K562 (cell line): ENCODE results near the gene CCDC185. TPM values are rescaled to one million over a fixed set of nuclear protein-coding genes. Genes with fewer than 3 reads are reported as not detected.
A peak's percentile ranks its signal among the peaks of the same experiment; 100 is the strongest.

ENCODE experiments used
- ATAC-seq: fragments of 200-7000 bp; cut with Tn5 transposase; 3 replicates; pipeline ENCODE4 v1.9.1; 2020; ENCODE audit warnings: moderate library complexity
- BruUV-seq: library from RNA; stranded (reverse); fragments of 400-500 nt; replicated peaks from 2 replicates; lab custom pipeline; 2021; lab: Mats Ljungman, UMichigan
- CTCF ChIA-PET: fragments of 300-600 bp; formaldehyde crosslinking; extraction: SDS; loops from one replicate; lab custom pipeline; 2021; ENCODE audit warnings: low intra/inter-chr PET ratio; lab: Yijun Ruan, JAX
- POLR2A ChIA-PET: fragments of 300-600, 350-650 bp; sonication (Branson Sonifier 250); formaldehyde crosslinking; extraction: SDS; loops from one replicate; lab custom pipeline; 2021; ENCODE audit warnings: antibody characterized with exemption, inconsistent platforms; lab: Yijun Ruan, JAX
- DNase-seq, 4 experiments: peaks; one replicate each; pipeline versions ENCODE4 v3.0.0 to v3.0.0-alpha.2; 2011 to 2018; ENCODE audit warnings: low spot score in 3 of 4, mixed read lengths in 3 of 4; ENCODE audit errors: extremely low read depth in 1 of 4
- FAIRE-seq: peaks from 2 replicates; lab custom pipeline; 2011; peaks lifted over from hg19 to GRCh38; lab: Jason Lieb, UNC
- H2AFZ ChIP-seq: 2 replicates; pipeline ENCODE4 v1.6.0; 2011; ENCODE audit warnings: low read depth, low read length, control low read depth, inconsistent platforms
- H3K27ac ChIP-seq: fragments of 200-600 bp; 3 replicates; pipeline ENCODE4 v1.8.0; 2011; ENCODE audit warnings: low read depth, mild to moderate bottlenecking, control low read depth, inconsistent platforms, low read length, moderate library complexity, mixed read lengths; ENCODE audit errors: extremely low read depth
- H3K27me3 ChIP-seq, 2 experiments: fragments of 300-600 bp in 1 of 2; 2 replicates in 1 of 2; 3 replicates in 1 of 2; pipeline versions ENCODE4 v1.6.0 to v1.8.0; 2011; ENCODE audit warnings: inconsistent platforms in 2 of 2, low read length in 2 of 2, mild to moderate bottlenecking in 1 of 2, mixed read lengths in 1 of 2, moderate library complexity in 1 of 2; ENCODE audit not compliant: control insufficient read depth in 2 of 2, insufficient read depth in 2 of 2
- H3K36me3 ChIP-seq: fragments of 300-600 bp; 3 replicates; pipeline ENCODE4 v1.8.0; 2011; ENCODE audit warnings: mild to moderate bottlenecking, low read length, inconsistent platforms; ENCODE audit not compliant: control insufficient read depth, insufficient read depth
- H3K4me1 ChIP-seq, 2 experiments: fragments of 200-600 bp in 1 of 2; replicated peaks in 1 of 2; 2 replicates in 1 of 2; 3 replicates in 1 of 2; pipeline versions ENCODE4 v1.5.1 to v1.8.0; 2011; ENCODE audit warnings: inconsistent platforms in 2 of 2, low read length in 2 of 2, mild to moderate bottlenecking in 1 of 2, mixed read lengths in 1 of 2, moderate library complexity in 1 of 2; ENCODE audit not compliant: control insufficient read depth in 2 of 2, insufficient read depth in 2 of 2
- H3K4me2 ChIP-seq: 2 replicates; pipeline ENCODE4 v1.6.1; 2011; ENCODE audit warnings: low read length, control low read depth, inconsistent platforms, mixed read lengths; ENCODE audit not compliant: insufficient read depth
- H3K4me3 ChIP-seq: fragments of 200-600 bp; sonication (generic), shearing (Covaris generic); 2 replicates; pipeline ENCODE4 v1.5.1; 2016; ENCODE audit warnings: control low read depth, inconsistent platforms
- H3K79me2 ChIP-seq: fragments of 200-600 bp; 3 replicates; pipeline ENCODE4 v1.8.0; 2011; ENCODE audit warnings: low read length, inconsistent platforms; ENCODE audit not compliant: control insufficient read depth, insufficient read depth
- H3K9ac ChIP-seq, 2 experiments: 2 replicates each; pipeline versions ENCODE4 v1.6.0 to v1.6.1; 2011; ENCODE audit warnings: low read depth in 2 of 2, low read length in 2 of 2, control low read depth in 1 of 2, inconsistent platforms in 1 of 2, mild to moderate bottlenecking in 1 of 2, mixed read lengths in 1 of 2; ENCODE audit not compliant: insufficient read depth in 1 of 2
- H3K9me1 ChIP-seq: one replicate; pipeline ENCODE4 v1.6.0; 2011; ENCODE audit warnings: inconsistent platforms, mild to moderate bottlenecking, low read length, moderate library complexity; ENCODE audit not compliant: control insufficient read depth, insufficient read depth
- H3K9me3 ChIP-seq: replicated peaks from 2 replicates; pipeline ENCODE4 v1.5.1; 2011; ENCODE audit warnings: low read depth, low read length, inconsistent platforms; ENCODE audit not compliant: control insufficient read depth, insufficient read depth
- H4K20me1 ChIP-seq: replicated peaks from 2 replicates; pipeline ENCODE4 v1.6.1; 2011; ENCODE audit warnings: low read length, inconsistent platforms, mixed read lengths; ENCODE audit not compliant: control insufficient read depth, insufficient read depth
- CHCHD3 ChIP-seq: fragments of 250-450 bp; sonication (Bioruptor Pico); IDR thresholded peaks from 2 replicates; pipeline ENCODE4 v2.1.2; 2022; ENCODE audit warnings: mild to moderate bottlenecking
- COPS2 ChIP-seq: fragments of 450-650 bp; conservative IDR thresholded peaks from 2 replicates; pipeline ENCODE4 v1.6.1; 2016; ENCODE audit warnings: mild to moderate bottlenecking, moderate library complexity
- FOXM1 ChIP-seq, 2 experiments: fragments of 450-650 bp in 1 of 2; sonication (generic) in 1 of 2; formaldehyde crosslinking in 1 of 2; IDR thresholded peaks; 2 replicates each; pipeline versions ENCODE4 v1.6.1 to v1.9.0; 2017 to 2022; ENCODE audit warnings: low read depth in 2 of 2, mild to moderate bottlenecking in 2 of 2, missing genetic modification reagents in 1 of 2, moderate library complexity in 1 of 2
- KLF1 ChIP-seq: fragments of 450-650 bp; IDR thresholded peaks from 2 replicates; pipeline ENCODE4 v1.6.1; 2016; ENCODE audit warnings: missing genetic modification characterization, missing compliant biosample characterization
- MEIS2 ChIP-seq: fragments of 450-650 bp; IDR thresholded peaks from 2 replicates; pipeline ENCODE4 v1.6.1; 2014; ENCODE audit warnings: mild to moderate bottlenecking; ENCODE audit not compliant: partially characterized antibody
- SMAD3 ChIP-seq: fragments of 450-650 bp; formaldehyde crosslinking; conservative IDR thresholded peaks from 2 replicates; pipeline ENCODE4 v1.4.0; 2020; ENCODE audit warnings: mild to moderate bottlenecking
- TAF9B ChIP-seq: fragments of 450-650 bp; IDR thresholded peaks from 2 replicates; pipeline ENCODE4 v1.6.1; 2018; ENCODE audit warnings: mild to moderate bottlenecking; ENCODE audit not compliant: partially characterized antibody
- ZNF23 ChIP-seq: fragments of 250-450 bp; sonication (Bioruptor Pico); IDR thresholded peaks from 2 replicates; pipeline ENCODE4 v1.4.0; 2020; ENCODE audit warnings: mild to moderate bottlenecking
- ZNF717 ChIP-seq: fragments of 250-450 bp; sonication (Bioruptor Pico); IDR thresholded peaks from 2 replicates; pipeline ENCODE4 v1.5.0; 2021
- WGBS: fragments of 100-300 bp; shearing (Covaris generic); methylation state at CpG from one replicate; pipeline ENCODE4 v1.1.6; 2016; ENCODE audit warnings: low coverage, mixed read lengths; ENCODE audit not compliant: insufficient coverage; ENCODE audit errors: missing lambda C conversion rate; 5-methylcytosine and 5-hydroxymethylcytosine counted together
- in situ Hi-C: fragments of 300-500 bp; cut with MboI; formaldehyde crosslinking; loops from 4 replicates; pipeline ENCODE4 v1.15.0; 2018; ENCODE audit warnings: inconsistent platforms, mixed read lengths
- intact Hi-C: fragments of 100-400 bp; cut with micrococcal nuclease; formaldehyde crosslinking; loops from 2 replicates; pipeline ENCODE4 v1.14.2; 2022
- polyA plus RNA-seq, 8 experiments: library from polyadenylated mRNA; depleted of rRNA in 4 of 8; stranded (reverse) in 5 of 8; unstranded in 3 of 8; fragments of >200 nt; fragmentation: Nextera tagmentation in 2 of 8; fragmentation: Illumina TruSeq in 1 of 8; extraction: Ambion mirVana in 2 of 8; extraction: Trizol in 1 of 8; gene quantifications; 2 replicates each; pipeline versions ENCODE4 v1.2.1 to v1.2.3, GENCODE V29; 2011 to 2014; ENCODE audit warnings: inconsistent platforms in 1 of 8, missing spikeins in 1 of 8
- total RNA-seq, 7 experiments: library from RNA; depleted of rRNA in 6 of 7; stranded (reverse); fragments of >200 nt in 6 of 7; fragmentation: Illumina TruSeq in 2 of 7; extraction: Trizol in 2 of 7; gene quantifications; 2 replicates each; pipeline versions ENCODE4 v1.2.1 to v1.2.3, GENCODE V29; 2011 to 2021; ENCODE audit warnings: low replicate concordance in 1 of 7
- TF ChIP-seq, protein P1 (sequence below): fragments of 250-450 bp; sonication (Bioruptor Pico); IDR thresholded peaks from 2 replicates; pipeline ENCODE4 v1.9.0; 2021; ENCODE audit warnings: mild to moderate bottlenecking
- TF ChIP-seq, protein P2 (sequence below), 3 experiments: fragments of 200-800 bp in 1 of 3; fragments of 250-450 bp in 1 of 3; fragments of 450-650 bp in 1 of 3; sonication (Bioruptor Pico) in 1 of 3; sonication (Bioruptor generic) in 1 of 3; formaldehyde crosslinking in 1 of 3; IDR thresholded peaks; 2 replicates each; pipeline versions ENCODE4 v1.6.1 to v1.8.0; 2016 to 2022; ENCODE audit warnings: mild to moderate bottlenecking in 2 of 3, missing genetic modification characterization in 2 of 3, missing compliant biosample characterization in 1 of 3, moderate library complexity in 1 of 3
- TF ChIP-seq, protein P3 (sequence below): sonication (generic); formaldehyde crosslinking; IDR thresholded peaks from 2 replicates; pipeline ENCODE4 v1.8.0; 2022; ENCODE audit warnings: missing genetic modification reagents, mild to moderate bottlenecking, borderline replicate concordance
- TF ChIP-seq, protein P4 (sequence below): fragments of 450-650 bp; conservative IDR thresholded peaks from 2 replicates; pipeline ENCODE4 v1.6.1; 2016; ENCODE audit warnings: missing genetic modification characterization, low read depth, mild to moderate bottlenecking, control low read depth, missing compliant biosample characterization

Gene CCDC185
- total and polyA plus RNA-seq, 9 of the 15 experiments (the other 6 are each of a cell fraction or from before 2014, with no cell fraction given): not detected

DNA sequence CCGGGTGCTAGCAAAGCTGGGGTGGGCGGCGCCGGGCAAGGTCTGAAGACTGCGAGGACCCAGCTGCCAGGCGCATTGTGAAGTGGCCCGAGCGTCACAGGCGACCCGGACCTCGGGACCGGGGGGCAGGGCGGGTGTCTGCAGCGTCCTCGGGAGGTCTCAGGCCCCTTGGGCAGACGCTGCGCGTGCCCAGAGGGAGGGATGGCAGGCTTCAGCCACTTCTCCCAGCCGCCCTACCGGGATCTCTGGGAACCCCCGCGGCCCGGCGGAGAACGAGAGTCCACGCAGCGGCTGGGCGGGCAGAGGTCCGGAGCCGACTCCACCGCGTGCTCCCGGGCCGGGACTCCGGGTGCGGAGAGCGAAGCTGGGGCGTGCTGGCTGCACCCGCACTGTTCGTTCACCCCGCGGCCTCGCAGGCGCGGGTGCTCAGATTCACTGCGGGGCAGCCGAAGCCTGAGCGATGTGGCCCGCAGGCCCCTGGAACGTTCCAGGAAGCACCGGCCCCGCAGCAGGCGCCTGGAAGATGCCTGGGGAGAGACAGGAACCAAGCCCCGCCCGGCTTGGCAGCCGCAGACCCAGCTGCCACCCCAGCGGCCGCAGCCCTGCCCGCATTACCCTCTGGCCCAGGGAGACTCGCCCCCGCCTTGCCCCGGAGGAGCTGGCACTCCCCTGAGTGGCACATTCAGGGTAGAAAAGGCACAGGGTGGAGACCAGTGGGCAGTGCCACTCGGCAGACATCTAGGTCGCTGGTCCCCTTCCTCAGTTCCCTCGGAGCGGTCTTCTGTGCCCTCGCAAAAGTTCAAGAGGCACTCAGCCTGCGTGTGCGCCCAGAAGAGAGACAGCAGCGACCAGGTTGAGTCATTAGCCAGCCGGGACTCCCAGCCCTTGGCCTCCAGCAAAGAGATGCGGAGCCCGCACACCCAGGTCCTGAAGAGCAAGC is at the start of gene CCDC185 (continued):
- no peak for TF ChIP-seq ZNF717
- TF ChIP-seq COPS2: no peak
- TF ChIP-seq MEIS2: no peak

DNA sequence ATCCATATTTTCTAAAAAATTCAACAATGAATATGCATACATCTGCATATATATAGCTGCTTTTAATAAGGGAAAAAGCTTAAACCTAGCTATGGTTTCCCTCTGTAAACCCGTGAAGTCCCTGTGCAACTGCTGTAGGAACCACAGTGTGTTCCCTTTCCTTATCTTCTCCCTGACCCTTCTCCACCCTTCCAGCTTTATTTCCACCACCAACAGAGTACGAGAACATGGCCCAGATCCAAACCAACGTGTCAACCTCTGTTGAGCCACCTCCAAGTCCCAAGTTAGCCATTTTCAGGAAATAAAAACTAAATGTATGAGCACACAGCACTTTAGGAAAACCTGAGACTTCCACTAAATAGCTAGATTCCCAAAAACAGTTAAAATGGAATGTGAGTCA is 49.5 kb upstream of the CCDC185 start:
- no peaks in the 10 kb centered on the region for H3K36me3 ChIP-seq
- H3K4me2 ChIP-seq: no peak overlapping the region
- no peaks in the 10 kb centered on the region for H3K9me3 ChIP-seq
- H3K27ac ChIP-seq: no peak overlapping the region
- no peaks in the 10 kb centered on the region for H4K20me1 ChIP-seq
- in situ Hi-C loops: no loop called here
- no peaks in the 10 kb centered on the region for H3K4me1 ChIP-seq
- H3K9me1 ChIP-seq: no peaks in the 10 kb centered on the region
- no peak overlapping the region for H3K9ac ChIP-seq
- intact Hi-C loops: loop anchor here (10.0 kb wide), 1 partner anchor 209 kb away; no protein-coding TSS in a partner anchor
- ATAC-seq (no peak), FAIRE-seq (peak; percentile 32), DNase-seq (no peak)
- no peak overlapping the region for H3K4me3 ChIP-seq
- no TSS peak for BruUV-seq
- WGBS: 0% methylated on average over 3 of the region's 3 CpGs
- H3K79me2 ChIP-seq: no peaks in the 10 kb centered on the region
- H2AFZ ChIP-seq: no peak overlapping the region
- peaks cover 8 to 44% of the 10 kb centered on the region in 2 experiments; a peak in 3 of 5 replicates for H3K27me3 ChIP-seq
- ChIA-PET POLR2A (interaction anchor here (0.7 to 1.4 kb wide), 2 partner anchors 15 to 21 kb away, joined by 3 read pairs; no protein-coding TSS in a partner anchor), CTCF (no interaction called here)
- TF ChIP-seq, protein P1, sequence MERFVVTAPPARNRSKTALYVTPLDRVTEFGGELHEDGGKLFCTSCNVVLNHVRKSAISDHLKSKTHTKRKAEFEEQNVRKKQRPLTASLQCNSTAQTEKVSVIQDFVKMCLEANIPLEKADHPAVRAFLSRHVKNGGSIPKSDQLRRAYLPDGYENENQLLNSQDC: no peak
- no peak for TF ChIP-seq SMAD3 (CRISPR knock-in tag)
- no peak for TF ChIP-seq CHCHD3
- TF ChIP-seq, protein P2, sequence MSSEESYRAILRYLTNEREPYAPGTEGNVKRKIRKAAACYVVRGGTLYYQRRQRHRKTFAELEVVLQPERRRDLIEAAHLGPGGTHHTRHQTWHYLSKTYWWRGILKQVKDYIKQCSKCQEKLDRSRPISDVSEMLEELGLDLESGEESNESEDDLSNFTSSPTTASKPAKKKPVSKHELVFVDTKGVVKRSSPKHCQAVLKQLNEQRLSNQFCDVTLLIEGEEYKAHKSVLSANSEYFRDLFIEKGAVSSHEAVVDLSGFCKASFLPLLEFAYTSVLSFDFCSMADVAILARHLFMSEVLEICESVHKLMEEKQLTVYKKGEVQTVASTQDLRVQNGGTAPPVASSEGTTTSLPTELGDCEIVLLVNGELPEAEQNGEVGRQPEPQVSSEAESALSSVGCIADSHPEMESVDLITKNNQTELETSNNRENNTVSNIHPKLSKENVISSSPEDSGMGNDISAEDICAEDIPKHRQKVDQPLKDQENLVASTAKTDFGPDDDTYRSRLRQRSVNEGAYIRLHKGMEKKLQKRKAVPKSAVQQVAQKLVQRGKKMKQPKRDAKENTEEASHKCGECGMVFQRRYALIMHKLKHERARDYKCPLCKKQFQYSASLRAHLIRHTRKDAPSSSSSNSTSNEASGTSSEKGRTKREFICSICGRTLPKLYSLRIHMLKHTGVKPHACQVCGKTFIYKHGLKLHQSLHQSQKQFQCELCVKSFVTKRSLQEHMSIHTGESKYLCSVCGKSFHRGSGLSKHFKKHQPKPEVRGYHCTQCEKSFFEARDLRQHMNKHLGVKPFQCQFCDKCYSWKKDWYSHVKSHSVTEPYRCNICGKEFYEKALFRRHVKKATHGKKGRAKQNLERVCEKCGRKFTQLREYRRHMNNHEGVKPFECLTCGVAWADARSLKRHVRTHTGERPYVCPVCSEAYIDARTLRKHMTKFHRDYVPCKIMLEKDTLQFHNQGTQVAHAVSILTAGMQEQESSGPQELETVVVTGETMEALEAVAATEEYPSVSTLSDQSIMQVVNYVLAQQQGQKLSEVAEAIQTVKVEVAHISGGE (CRISPR knock-in tag; IDR thresholded peaks at IDR 0.05): no peak
- TF ChIP-seq, protein P3, sequence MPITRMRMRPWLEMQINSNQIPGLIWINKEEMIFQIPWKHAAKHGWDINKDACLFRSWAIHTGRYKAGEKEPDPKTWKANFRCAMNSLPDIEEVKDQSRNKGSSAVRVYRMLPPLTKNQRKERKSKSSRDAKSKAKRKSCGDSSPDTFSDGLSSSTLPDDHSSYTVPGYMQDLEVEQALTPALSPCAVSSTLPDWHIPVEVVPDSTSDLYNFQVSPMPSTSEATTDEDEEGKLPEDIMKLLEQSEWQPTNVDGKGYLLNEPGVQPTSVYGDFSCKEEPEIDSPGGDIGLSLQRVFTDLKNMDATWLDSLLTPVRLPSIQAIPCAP (CRISPR knock-in tag): no peak
- TF ChIP-seq, protein P4, sequence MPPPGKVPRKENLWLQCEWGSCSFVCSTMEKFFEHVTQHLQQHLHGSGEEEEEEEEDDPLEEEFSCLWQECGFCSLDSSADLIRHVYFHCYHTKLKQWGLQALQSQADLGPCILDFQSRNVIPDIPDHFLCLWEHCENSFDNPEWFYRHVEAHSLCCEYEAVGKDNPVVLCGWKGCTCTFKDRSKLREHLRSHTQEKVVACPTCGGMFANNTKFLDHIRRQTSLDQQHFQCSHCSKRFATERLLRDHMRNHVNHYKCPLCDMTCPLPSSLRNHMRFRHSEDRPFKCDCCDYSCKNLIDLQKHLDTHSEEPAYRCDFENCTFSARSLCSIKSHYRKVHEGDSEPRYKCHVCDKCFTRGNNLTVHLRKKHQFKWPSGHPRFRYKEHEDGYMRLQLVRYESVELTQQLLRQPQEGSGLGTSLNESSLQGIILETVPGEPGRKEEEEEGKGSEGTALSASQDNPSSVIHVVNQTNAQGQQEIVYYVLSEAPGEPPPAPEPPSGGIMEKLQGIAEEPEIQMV (tag): no peak
- no peak for TF ChIP-seq TAF9B
- TF ChIP-seq ZNF23 (CRISPR knock-in tag): no peak
- TF ChIP-seq KLF1 (tag): no peak
- no peak for TF ChIP-seq FOXM1 (IDR thresholded peaks at IDR 0.05; ENCODE audit: low read depth)
- no peak for TF ChIP-seq FOXM1 (CRISPR knock-in tag; IDR thresholded peaks at IDR 0.05; ENCODE audit: low read depth)
